DOHH2 (cell line): ENCODE measurements around the gene POU2F2.

Source experiments
- EZH2phosphoT487 ChIP-seq: fragments of 200-600 bp; sonication (generic); IDR thresholded peaks from 2 replicates; pipeline ENCODE4 v1.6.1; 2017; ENCODE audit warnings: borderline replicate concordance, mild to moderate bottlenecking, antibody characterized with exemption, low read length, moderate library complexity, mixed read lengths
- TF ChIP-seq, protein P1 (sequence below): fragments of 200-600 bp; sonication (generic); IDR thresholded peaks from one replicate; pipeline ENCODE4 v1.5.1; 2014; ENCODE audit warnings: antibody characterized with exemption, mild to moderate bottlenecking, low read depth, low read length; ENCODE audit not compliant: poor library complexity, severe bottlenecking

DNA sequence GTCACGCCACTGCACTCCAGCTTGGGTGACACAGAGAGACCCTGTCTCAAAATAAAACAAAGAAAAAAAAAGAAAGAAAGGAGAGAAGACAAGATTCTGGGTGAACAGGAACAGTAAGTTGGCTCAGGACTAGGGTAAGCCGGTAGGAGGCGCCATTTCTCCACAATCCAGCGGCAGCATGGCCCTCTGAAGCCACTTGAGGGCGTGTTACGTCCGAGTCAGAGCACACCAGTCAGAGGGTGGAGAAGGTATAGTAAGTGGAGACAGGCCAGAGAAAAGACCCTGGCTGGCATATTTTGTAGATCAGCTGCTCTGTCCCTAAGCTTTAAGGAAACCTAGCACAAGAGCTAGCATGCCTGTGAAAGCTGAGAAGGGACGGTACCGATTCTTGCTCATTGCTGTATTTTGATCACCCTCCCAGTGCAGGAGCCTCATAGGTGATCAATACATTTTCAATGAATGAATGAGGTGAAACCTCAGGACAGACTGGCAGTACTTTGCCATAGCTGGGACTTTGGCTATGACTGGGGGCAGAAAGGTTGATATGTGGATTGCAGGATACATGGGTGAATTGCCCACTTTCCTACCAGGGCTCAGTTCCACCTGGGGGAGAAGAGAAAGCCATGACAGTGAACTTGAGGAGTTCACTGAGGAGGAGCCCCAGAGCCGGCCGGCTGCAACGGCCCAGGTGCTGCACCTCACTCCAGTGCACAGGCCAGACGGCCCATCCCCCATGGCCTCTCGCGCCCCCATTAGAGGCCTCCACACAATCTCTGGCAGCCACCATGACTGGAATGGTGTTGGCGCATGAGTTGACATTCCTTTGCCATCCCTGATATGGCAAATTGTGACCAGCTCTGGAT lies 23.5 kb downstream of the POU2F2 start:
- TF ChIP-seq, protein P1, sequence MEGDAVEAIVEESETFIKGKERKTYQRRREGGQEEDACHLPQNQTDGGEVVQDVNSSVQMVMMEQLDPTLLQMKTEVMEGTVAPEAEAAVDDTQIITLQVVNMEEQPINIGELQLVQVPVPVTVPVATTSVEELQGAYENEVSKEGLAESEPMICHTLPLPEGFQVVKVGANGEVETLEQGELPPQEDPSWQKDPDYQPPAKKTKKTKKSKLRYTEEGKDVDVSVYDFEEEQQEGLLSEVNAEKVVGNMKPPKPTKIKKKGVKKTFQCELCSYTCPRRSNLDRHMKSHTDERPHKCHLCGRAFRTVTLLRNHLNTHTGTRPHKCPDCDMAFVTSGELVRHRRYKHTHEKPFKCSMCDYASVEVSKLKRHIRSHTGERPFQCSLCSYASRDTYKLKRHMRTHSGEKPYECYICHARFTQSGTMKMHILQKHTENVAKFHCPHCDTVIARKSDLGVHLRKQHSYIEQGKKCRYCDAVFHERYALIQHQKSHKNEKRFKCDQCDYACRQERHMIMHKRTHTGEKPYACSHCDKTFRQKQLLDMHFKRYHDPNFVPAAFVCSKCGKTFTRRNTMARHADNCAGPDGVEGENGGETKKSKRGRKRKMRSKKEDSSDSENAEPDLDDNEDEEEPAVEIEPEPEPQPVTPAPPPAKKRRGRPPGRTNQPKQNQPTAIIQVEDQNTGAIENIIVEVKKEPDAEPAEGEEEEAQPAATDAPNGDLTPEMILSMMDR: peak; percentile 100
- no peak for TF ChIP-seq EZH2phosphoT487
